ENCODE data around the gene NNMT. TPM values are rescaled to one million over a fixed set of nuclear protein-coding genes. Genes with fewer than 3 reads are reported as not detected.
A peak's percentile ranks its signal among the peaks of the same experiment; 100 is the strongest.

The NNMT gene
- total and polyA plus RNA-seq, 8 donors, result 1.2 to 244 (median 1.9) TPM

- H3K4me3 ChIP-seq, result peak overlapping the region in 1 of 2 donors; percentile 15
- intact Hi-C loops (cut with DNase I), result loop anchor here in 1 of 2 donors (10.0 kb wide), 1 partner anchor 258 kb away; no protein-coding TSS in a partner anchor
- no peaks in the 10 kb centered on the region for H3K27me3 ChIP-seq
- H3K9me3 ChIP-seq, result no peaks in the 10 kb centered on the region
- no peaks in the 10 kb centered on the region for H3K36me3 ChIP-seq
- no peak overlapping the region for H3K27ac ChIP-seq
- DNase-seq (no peak), ATAC-seq (no peak)
- TF ChIP-seq, protein P1, sequence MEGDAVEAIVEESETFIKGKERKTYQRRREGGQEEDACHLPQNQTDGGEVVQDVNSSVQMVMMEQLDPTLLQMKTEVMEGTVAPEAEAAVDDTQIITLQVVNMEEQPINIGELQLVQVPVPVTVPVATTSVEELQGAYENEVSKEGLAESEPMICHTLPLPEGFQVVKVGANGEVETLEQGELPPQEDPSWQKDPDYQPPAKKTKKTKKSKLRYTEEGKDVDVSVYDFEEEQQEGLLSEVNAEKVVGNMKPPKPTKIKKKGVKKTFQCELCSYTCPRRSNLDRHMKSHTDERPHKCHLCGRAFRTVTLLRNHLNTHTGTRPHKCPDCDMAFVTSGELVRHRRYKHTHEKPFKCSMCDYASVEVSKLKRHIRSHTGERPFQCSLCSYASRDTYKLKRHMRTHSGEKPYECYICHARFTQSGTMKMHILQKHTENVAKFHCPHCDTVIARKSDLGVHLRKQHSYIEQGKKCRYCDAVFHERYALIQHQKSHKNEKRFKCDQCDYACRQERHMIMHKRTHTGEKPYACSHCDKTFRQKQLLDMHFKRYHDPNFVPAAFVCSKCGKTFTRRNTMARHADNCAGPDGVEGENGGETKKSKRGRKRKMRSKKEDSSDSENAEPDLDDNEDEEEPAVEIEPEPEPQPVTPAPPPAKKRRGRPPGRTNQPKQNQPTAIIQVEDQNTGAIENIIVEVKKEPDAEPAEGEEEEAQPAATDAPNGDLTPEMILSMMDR (IDR thresholded peaks at IDR 0.05), result no peak
- H3K4me1 ChIP-seq, result no peaks in the 10 kb centered on the region
Observed at GRCh38 chr11:114346709-114347141, 50.5 kb downstream of the NNMT start.

- Histone ChIP-seq H3K9me3 (no peaks in the 10 kb centered on the region), H3K4me1 (no peaks in the 10 kb centered on the region), H3K27ac (no peak overlapping the region), H3K27me3 (no peaks in the 10 kb centered on the region), H3K36me3 (no peaks in the 10 kb centered on the region), H3K4me3 (no peak overlapping the region)
- DNase-seq, result peak in 2 of 4 donors; percentile 25 to 63
- TF ChIP-seq, protein P1 (IDR thresholded peaks at IDR 0.05), result peak; percentile 56
- intact Hi-C loops (cut with DNase I), result loop anchor here in 1 of 2 donors (10.0 kb wide), 1 partner anchor 256 kb away; no protein-coding TSS in a partner anchor
- peak; percentile 92 for ATAC-seq
Observed at GRCh38 chr11:114348200-114349191, 52.3 kb downstream of the NNMT start.

GRCh38 chr11:114350022-114350421 lies 53.8 kb downstream of the NNMT start:
- no peaks in the 10 kb centered on the region for H3K36me3 ChIP-seq
- no peaks in the 10 kb centered on the region for H3K4me1 ChIP-seq
- no peaks in the 10 kb centered on the region for H3K27me3 ChIP-seq
- ATAC-seq, result no peak
- TF ChIP-seq, protein P1 (IDR thresholded peaks at IDR 0.05), result no peak
- H3K27ac ChIP-seq, result no peak overlapping the region
- intact Hi-C loops (cut with DNase I), result no loop called here
- no peak overlapping the region for H3K4me3 ChIP-seq
- no peak for DNase-seq
- H3K9me3 ChIP-seq, result no peaks in the 10 kb centered on the region

GRCh38 chr11:114353443-114353842 lies 57.2 kb downstream of the NNMT start:
- H3K4me3 ChIP-seq, result no peak overlapping the region
- ATAC-seq (no peak), DNase-seq (no peak)
- no peaks in the 10 kb centered on the region for H3K27me3 ChIP-seq
- H3K9me3 ChIP-seq, result no peaks in the 10 kb centered on the region
- TF ChIP-seq, protein P1 (IDR thresholded peaks at IDR 0.05), result no peak
- H3K36me3 ChIP-seq, result no peaks in the 10 kb centered on the region
- no peaks in the 10 kb centered on the region for H3K4me1 ChIP-seq
- intact Hi-C loops (cut with DNase I), result no loop called here
- no peak overlapping the region for H3K27ac ChIP-seq

DNA sequence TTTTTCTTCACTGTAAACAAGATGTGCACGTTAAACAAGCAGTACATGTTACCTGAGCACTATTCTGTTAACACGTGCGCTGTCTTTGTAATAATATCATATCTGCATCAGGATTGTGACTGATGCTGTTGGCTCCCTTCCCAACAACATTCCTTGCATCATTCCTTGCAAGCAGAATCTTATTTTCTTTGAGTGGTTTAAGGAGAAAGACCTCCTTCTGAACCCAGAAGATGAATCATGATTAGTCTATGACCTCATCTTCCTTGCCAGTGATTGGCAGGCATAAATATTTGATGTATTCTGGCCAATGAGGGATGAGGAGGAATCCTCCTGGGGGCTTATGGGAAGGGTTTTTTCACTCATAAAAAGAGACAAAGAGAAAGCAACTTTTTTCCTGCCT lies 57.9 kb downstream of the NNMT start:
- Histone ChIP-seq H3K27ac (no peak overlapping the region), H3K36me3 (no peaks in the 10 kb centered on the region), H3K27me3 (no peaks in the 10 kb centered on the region), H3K4me3 (no peak overlapping the region), H3K4me1 (no peaks in the 10 kb centered on the region), H3K9me3 (no peaks in the 10 kb centered on the region)
- no peak for DNase-seq
- TF ChIP-seq, protein P1 (IDR thresholded peaks at IDR 0.05), result no peak
- intact Hi-C loops (cut with DNase I), result no loop called here
- ATAC-seq, result no peak

All from left lung (tissue), 10 donors.